MM.1S (cell line): Measurements from ENCODE around the gene GAK.

Source experiments
- CTCF ChIP-seq: fragments of 300-600 bp; sonication (generic); IDR thresholded peaks from 2 replicates; pipeline ENCODE4 v1.5.1; 2016; ENCODE audit warnings: antibody characterized with exemption, low read length, mixed read lengths
- EZH2 ChIP-seq: fragments of 300-600 bp; sonication (generic); optimal IDR thresholded peaks from 2 replicates; pipeline ENCODE3; 2017; ENCODE audit warnings: low read depth, mild to moderate bottlenecking, antibody characterized with exemption, low read length, mixed read lengths
- EZH2phosphoT487 ChIP-seq: fragments of 300-600 bp; sonication (generic); IDR thresholded peaks from 2 replicates; pipeline ENCODE4 v1.6.1; 2018; ENCODE audit warnings: antibody characterized with exemption, low read length

GRCh38 chr4:890036-890695 is 42.0 kb downstream of the GAK start:
- TF ChIP-seq CTCF = no peak
- TF ChIP-seq EZH2phosphoT487 = no peak
- no peak for TF ChIP-seq EZH2
